Astrocyte (in vitro differentiated cells and primary cell): ENCODE results near the gene GOLGA6C. TPM values are rescaled to one million over a fixed set of nuclear protein-coding genes. Genes with fewer than 3 reads are reported as not detected.
"Not testable (repeated sequence)": the region's sequence is repeated elsewhere in the genome, so short reads cannot be mapped to it uniquely, and the experiment has no call there.

Experiments
- DNase-seq: peaks from one replicate; pipeline ENCODE4 v3.0.0-alpha.2; 2010; ENCODE audit warnings: low read depth
- FAIRE-seq: peaks from 2 replicates; lab custom pipeline; 2011; peaks lifted over from hg19 to GRCh38; lab: Jason Lieb, UNC
- H2AFZ ChIP-seq: 2 replicates; pipeline ENCODE4 v1.6.0; 2012; ENCODE audit warnings: low read depth, low read length, inconsistent platforms
- H3K27ac ChIP-seq: 2 replicates; pipeline ENCODE4 v1.5.1; 2011; ENCODE audit warnings: low read depth, low read length, inconsistent platforms
- H3K27me3 ChIP-seq: 2 replicates; pipeline ENCODE4 v1.6.0; 2011; ENCODE audit warnings: low read length, inconsistent platforms; ENCODE audit not compliant: insufficient read depth
- H3K36me3 ChIP-seq: 2 replicates; pipeline ENCODE4 v1.5.1; 2011; ENCODE audit warnings: low read length, inconsistent platforms; ENCODE audit not compliant: insufficient read depth
- H3K4me1 ChIP-seq: 2 replicates; pipeline ENCODE4 v1.5.1; 2011; ENCODE audit warnings: low read length, inconsistent platforms; ENCODE audit not compliant: insufficient read depth
- H3K4me2 ChIP-seq: 2 replicates; pipeline ENCODE4 v1.6.0; 2012; ENCODE audit warnings: low read length, inconsistent platforms
- H3K4me3 ChIP-seq: 2 replicates; pipeline ENCODE4 v1.5.1; 2011; ENCODE audit warnings: low read depth, mild to moderate bottlenecking, low read length, inconsistent platforms; ENCODE audit not compliant: insufficient read depth
- H3K79me2 ChIP-seq: 2 replicates; pipeline ENCODE4 v1.6.0; 2012; ENCODE audit warnings: mild to moderate bottlenecking, low read length, inconsistent platforms; ENCODE audit not compliant: insufficient read depth
- H3K9ac ChIP-seq: 2 replicates; pipeline ENCODE4 v1.6.0; 2012; ENCODE audit warnings: mild to moderate bottlenecking, low read length, inconsistent platforms
- H3K9me3 ChIP-seq: 2 replicates; pipeline ENCODE4 v1.5.1; 2012; ENCODE audit warnings: low read depth, mild to moderate bottlenecking, low read length, inconsistent platforms; ENCODE audit not compliant: insufficient read depth
- H4K20me1 ChIP-seq: 2 replicates; pipeline ENCODE4 v1.6.0; 2012; ENCODE audit warnings: low read length, inconsistent platforms; ENCODE audit not compliant: insufficient read depth
- H3K27ac Mint-ChIP-seq: one replicate; pipeline ENCODE4 v1.8.0; 2021; ENCODE audit warnings: mild to moderate bottlenecking, mixed read lengths; ENCODE audit not compliant: unreplicated experiment
- H3K27me3 Mint-ChIP-seq: one replicate; pipeline ENCODE4 v1.8.0; 2021; ENCODE audit warnings: low read depth, mixed read lengths; ENCODE audit not compliant: unreplicated experiment
- H3K36me3 Mint-ChIP-seq: one replicate; pipeline ENCODE4 v1.8.0; 2021; ENCODE audit warnings: low read depth, mixed read lengths; ENCODE audit not compliant: unreplicated experiment
- H3K4me1 Mint-ChIP-seq: one replicate; pipeline ENCODE4 v1.8.0; 2021; ENCODE audit warnings: low read depth, mixed read lengths; ENCODE audit not compliant: unreplicated experiment
- H3K4me3 Mint-ChIP-seq: one replicate; pipeline ENCODE4 v1.8.0; 2021; ENCODE audit warnings: mild to moderate bottlenecking, moderate library complexity, mixed read lengths; ENCODE audit not compliant: unreplicated experiment
- H3K9me3 Mint-ChIP-seq: one replicate; pipeline ENCODE4 v1.8.0; 2021; ENCODE audit warnings: mild to moderate bottlenecking, mixed read lengths; ENCODE audit not compliant: unreplicated experiment
- EZH2 ChIP-seq: IDR thresholded peaks from 2 replicates; pipeline ENCODE4 v1.6.1; 2012; ENCODE audit warnings: mild to moderate bottlenecking, low read length, inconsistent platforms; ENCODE audit not compliant: insufficient read depth
- total RNA-seq: library from RNA; stranded (reverse); gene quantifications from 2 replicates; pipeline ENCODE4 v1.2.1, GENCODE V29; 2021
- TF ChIP-seq, protein P1 (sequence below): IDR thresholded peaks from 2 replicates; pipeline ENCODE4 v1.5.1; 2011; ENCODE audit warnings: low read depth, mild to moderate bottlenecking, inconsistent platforms, low read length, moderate library complexity; ENCODE audit not compliant: insufficient read depth

GOLGA6C gene
- total RNA-seq, 1 donor from 2014 or later: not detected

GRCh38 chr15:75215107-75216004, 42.8 kb upstream of the GOLGA6C start:
- H3K9me3 Mint-ChIP-seq: no peaks in the 10 kb centered on the region

DNA sequence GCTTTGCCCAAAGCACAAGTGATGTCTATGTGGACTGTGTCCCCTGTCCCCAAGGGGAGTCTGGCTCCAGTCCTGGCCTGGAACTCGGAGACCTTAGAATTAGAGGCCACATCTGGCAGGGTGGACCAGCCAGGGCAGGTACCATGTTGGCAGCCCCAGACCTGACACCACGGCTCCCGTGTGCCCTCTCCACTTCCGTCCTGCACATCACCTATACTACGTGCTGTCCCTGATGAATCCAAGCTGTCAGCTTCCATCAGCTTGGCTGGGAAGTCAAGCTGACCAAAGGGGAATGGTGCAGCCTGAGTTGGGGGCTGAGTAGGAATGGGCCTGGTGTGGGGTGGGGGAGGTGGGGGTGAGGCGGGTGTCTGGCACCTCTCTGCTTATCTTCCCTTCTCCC, 41.1 kb upstream of the GOLGA6C start:
- Histone ChIP-seq H3K79me2 (no peaks in the 10 kb centered on the region), H3K4me3 (no peak overlapping the region), H3K27me3 (no peaks in the 10 kb centered on the region), H3K4me2 (no peak overlapping the region), H3K9ac (no peak overlapping the region), H3K9me3 (no peaks in the 10 kb centered on the region), H3K4me1 (no peaks in the 10 kb centered on the region), H4K20me1 (peaks cover 15% of the 10 kb centered on the region), H3K36me3 (no peaks in the 10 kb centered on the region), H3K27ac (no peak overlapping the region), H2AFZ (no peak overlapping the region)
- Mint-ChIP-seq H3K27ac (no peak overlapping the region), H3K4me3 (no peak overlapping the region), H3K4me1 (no peaks in the 10 kb centered on the region), H3K9me3 (no peaks in the 10 kb centered on the region), H3K27me3 (peaks cover 13% of the 10 kb centered on the region), H3K36me3 (peaks cover 2% of the 10 kb centered on the region)
- FAIRE-seq (no peak), DNase-seq (no peak)
- no peak for TF ChIP-seq EZH2
- TF ChIP-seq, protein P1, sequence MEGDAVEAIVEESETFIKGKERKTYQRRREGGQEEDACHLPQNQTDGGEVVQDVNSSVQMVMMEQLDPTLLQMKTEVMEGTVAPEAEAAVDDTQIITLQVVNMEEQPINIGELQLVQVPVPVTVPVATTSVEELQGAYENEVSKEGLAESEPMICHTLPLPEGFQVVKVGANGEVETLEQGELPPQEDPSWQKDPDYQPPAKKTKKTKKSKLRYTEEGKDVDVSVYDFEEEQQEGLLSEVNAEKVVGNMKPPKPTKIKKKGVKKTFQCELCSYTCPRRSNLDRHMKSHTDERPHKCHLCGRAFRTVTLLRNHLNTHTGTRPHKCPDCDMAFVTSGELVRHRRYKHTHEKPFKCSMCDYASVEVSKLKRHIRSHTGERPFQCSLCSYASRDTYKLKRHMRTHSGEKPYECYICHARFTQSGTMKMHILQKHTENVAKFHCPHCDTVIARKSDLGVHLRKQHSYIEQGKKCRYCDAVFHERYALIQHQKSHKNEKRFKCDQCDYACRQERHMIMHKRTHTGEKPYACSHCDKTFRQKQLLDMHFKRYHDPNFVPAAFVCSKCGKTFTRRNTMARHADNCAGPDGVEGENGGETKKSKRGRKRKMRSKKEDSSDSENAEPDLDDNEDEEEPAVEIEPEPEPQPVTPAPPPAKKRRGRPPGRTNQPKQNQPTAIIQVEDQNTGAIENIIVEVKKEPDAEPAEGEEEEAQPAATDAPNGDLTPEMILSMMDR: no peak

More at GRCh38 chr15:75215107-75216004, 42.8 kb upstream of the GOLGA6C start:
- H3K4me3 ChIP-seq: no peak overlapping the region
- H4K20me1 ChIP-seq: peaks cover 32% of the 10 kb centered on the region
- TF ChIP-seq EZH2: no peak
- TF ChIP-seq, protein P1: no peak
- no peak for DNase-seq
- Mint-ChIP-seq H3K27me3 (peaks cover 11% of the 10 kb centered on the region), H3K4me1 (no peaks in the 10 kb centered on the region), H3K36me3 (peaks cover 2% of the 10 kb centered on the region), H3K4me3 (no peak overlapping the region), H3K27ac (no peak overlapping the region)
- no peak overlapping the region for H2AFZ ChIP-seq
- peaks cover 3% of the 10 kb centered on the region for H3K36me3 ChIP-seq
- no peak for FAIRE-seq
- no peaks in the 10 kb centered on the region for H3K4me1 ChIP-seq
- H3K9ac ChIP-seq: no peak overlapping the region
- no peak overlapping the region for H3K27ac ChIP-seq
- no peaks in the 10 kb centered on the region for H3K9me3 ChIP-seq
- peaks cover 4% of the 10 kb centered on the region for H3K79me2 ChIP-seq
- no peak overlapping the region for H3K4me2 ChIP-seq
- no peaks in the 10 kb centered on the region for H3K27me3 ChIP-seq

GRCh38 chr15:75217574-75217973, 40.6 kb upstream of the GOLGA6C start:
- not testable (repeated sequence) for H3K4me1 Mint-ChIP-seq, H3K27ac Mint-ChIP-seq, FAIRE-seq, H3K27me3 ChIP-seq, H4K20me1 ChIP-seq, H3K9me3 ChIP-seq, H3K9me3 Mint-ChIP-seq, H3K9ac ChIP-seq, H3K27ac ChIP-seq, DNase-seq, H3K4me3 Mint-ChIP-seq, H3K36me3 Mint-ChIP-seq, H3K4me2 ChIP-seq, H3K36me3 ChIP-seq, H3K4me3 ChIP-seq, H3K4me1 ChIP-seq, H2AFZ ChIP-seq, H3K79me2 ChIP-seq
- peaks cover 18% of the 10 kb centered on the region for H3K27me3 Mint-ChIP-seq

GRCh38 chr15:75219507-75219929, 38.6 kb upstream of the GOLGA6C start:
- peaks cover 22% of the 10 kb centered on the region for H3K27me3 Mint-ChIP-seq
- not testable (repeated sequence) for H3K27me3 ChIP-seq, H3K36me3 Mint-ChIP-seq, H3K4me1 Mint-ChIP-seq, H3K9me3 ChIP-seq, DNase-seq, H3K4me1 ChIP-seq, H3K9ac ChIP-seq, H3K9me3 Mint-ChIP-seq, H3K27ac ChIP-seq, H3K4me2 ChIP-seq, H3K27ac Mint-ChIP-seq, H3K79me2 ChIP-seq, H4K20me1 ChIP-seq, FAIRE-seq, H3K4me3 ChIP-seq, H2AFZ ChIP-seq, H3K36me3 ChIP-seq, H3K4me3 Mint-ChIP-seq
